AG04449 (cell line): ENCODE measurements around the gene ACAD9.
"Not testable (repeated sequence)": the region's sequence is repeated elsewhere in the genome, so short reads cannot be mapped to it uniquely, and the experiment has no call there.

Experiments
- CTCF ChIA-PET: fragments of 350-600 bp; formaldehyde crosslinking; extraction: SDS; loops from one replicate; lab custom pipeline; 2021; ENCODE audit warnings: antibody characterized with exemption; lab: Yijun Ruan, JAX
- POLR2A ChIA-PET: fragments of 400-600, 350-600 bp; formaldehyde crosslinking; extraction: SDS; loops from one replicate; lab custom pipeline; 2020; ENCODE audit warnings: antibody characterized with exemption, inconsistent platforms; lab: Yijun Ruan, JAX
- DNase-seq: peaks from one replicate; pipeline ENCODE4 v3.0.0-alpha.2; 2010; ENCODE audit warnings: low read depth, low spot score
- H3K4me3 ChIP-seq: 2 replicates; pipeline ENCODE4 v1.5.1; 2011; ENCODE audit warnings: low read depth, mild to moderate bottlenecking, control low read depth, low read length
- TF ChIP-seq, protein P1 (sequence below): IDR thresholded peaks from one replicate; pipeline ENCODE4 v1.5.1; 2011; ENCODE audit warnings: mild to moderate bottlenecking, moderate library complexity, low read length, control low read depth, inconsistent platforms; ENCODE audit not compliant: insufficient read depth; ENCODE audit errors: missing control alignments

The ACAD9 gene

DNA sequence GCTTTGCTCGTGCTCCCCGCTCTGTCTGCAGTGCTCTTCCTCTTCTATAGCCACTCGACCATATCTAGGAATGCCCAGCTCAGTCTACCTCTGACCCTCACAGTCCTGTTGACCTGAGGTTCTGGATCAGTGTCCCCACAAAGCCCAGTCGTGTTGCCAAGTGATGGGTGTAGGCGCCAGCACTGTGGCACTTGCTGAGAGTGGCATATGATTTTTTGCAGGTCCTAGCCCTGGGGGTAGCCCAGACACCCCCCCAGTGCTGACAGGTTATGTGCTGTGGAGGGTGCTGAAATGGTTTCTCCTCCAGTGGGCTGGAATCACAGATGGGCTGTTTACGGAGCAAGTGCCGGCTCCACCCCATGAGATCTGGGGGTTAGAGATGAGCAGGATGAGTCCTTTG lies 32.5 kb downstream of the ACAD9 start:
- H3K4me3 ChIP-seq, result no peak overlapping the region
- ChIA-PET CTCF (no interaction called here), POLR2A (no interaction called here)
- TF ChIP-seq, protein P1, sequence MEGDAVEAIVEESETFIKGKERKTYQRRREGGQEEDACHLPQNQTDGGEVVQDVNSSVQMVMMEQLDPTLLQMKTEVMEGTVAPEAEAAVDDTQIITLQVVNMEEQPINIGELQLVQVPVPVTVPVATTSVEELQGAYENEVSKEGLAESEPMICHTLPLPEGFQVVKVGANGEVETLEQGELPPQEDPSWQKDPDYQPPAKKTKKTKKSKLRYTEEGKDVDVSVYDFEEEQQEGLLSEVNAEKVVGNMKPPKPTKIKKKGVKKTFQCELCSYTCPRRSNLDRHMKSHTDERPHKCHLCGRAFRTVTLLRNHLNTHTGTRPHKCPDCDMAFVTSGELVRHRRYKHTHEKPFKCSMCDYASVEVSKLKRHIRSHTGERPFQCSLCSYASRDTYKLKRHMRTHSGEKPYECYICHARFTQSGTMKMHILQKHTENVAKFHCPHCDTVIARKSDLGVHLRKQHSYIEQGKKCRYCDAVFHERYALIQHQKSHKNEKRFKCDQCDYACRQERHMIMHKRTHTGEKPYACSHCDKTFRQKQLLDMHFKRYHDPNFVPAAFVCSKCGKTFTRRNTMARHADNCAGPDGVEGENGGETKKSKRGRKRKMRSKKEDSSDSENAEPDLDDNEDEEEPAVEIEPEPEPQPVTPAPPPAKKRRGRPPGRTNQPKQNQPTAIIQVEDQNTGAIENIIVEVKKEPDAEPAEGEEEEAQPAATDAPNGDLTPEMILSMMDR, result no peak
- no peak for DNase-seq

DNA sequence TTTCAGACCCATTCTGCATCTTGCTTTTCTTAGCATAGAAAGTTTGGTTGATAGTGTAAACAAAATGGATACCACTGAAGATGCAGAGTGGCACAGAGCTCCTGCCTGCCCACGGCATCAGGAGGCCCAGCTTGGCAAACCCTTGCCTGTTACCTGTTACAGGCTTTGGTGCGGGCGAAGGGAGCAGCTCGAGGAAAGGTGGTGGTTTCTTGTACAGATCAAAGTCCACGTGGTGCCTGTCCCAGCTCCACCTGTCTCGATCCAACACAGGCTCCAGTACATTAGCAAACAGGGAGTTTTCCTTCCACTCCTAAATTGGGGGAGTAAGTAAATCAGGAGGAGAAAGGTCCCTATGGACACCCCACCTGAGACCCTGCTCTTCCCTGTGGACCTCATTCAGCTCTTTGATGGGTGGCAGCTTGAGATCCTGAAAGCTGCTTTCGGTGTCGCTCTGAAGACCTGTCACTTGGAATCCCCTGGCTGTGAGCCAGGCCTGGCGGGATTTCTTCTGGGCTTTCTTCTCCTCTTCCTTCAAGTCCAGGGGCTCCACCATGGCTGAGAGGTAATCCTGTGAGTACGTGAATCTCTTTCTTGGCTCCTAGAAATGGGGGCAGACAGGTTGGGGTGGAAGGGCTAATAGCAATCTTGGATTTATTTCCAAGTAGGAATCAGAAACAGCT lies 35.7 kb downstream of the ACAD9 start:
- ChIA-PET CTCF (interaction anchor here (0.9 to 1.3 kb wide), 3 partner anchors 36 to 55 kb away, joined by 3 to 4 read pairs (median 4); no protein-coding TSS in a partner anchor), POLR2A (no interaction called here)
- no peak for DNase-seq
- TF ChIP-seq, protein P1, result no peak
- H3K4me3 ChIP-seq, result no peak overlapping the region

DNA sequence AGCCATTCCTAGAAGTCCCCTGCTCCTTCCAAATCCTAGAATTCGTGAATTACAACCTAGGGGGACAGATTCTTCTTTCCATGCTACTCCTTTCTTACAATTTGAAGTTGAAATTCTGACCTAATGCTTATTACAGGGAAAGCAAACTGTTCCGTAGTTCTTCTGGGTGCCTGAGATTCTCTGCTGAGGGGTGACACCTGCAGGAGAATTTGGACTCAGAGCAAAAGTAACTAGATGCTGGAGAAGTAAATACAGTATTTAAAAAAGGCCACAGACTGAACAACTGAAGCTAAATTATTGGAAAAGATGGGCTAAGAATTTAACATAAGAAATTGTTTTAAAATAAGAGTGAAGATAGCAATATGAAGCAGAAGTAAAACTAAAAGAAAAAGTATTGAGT lies 37.9 kb downstream of the ACAD9 start:
- ChIA-PET CTCF (no interaction called here), POLR2A (no interaction called here)
- TF ChIP-seq, protein P1, result no peak
- no peak for DNase-seq
- no peak overlapping the region for H3K4me3 ChIP-seq

DNA sequence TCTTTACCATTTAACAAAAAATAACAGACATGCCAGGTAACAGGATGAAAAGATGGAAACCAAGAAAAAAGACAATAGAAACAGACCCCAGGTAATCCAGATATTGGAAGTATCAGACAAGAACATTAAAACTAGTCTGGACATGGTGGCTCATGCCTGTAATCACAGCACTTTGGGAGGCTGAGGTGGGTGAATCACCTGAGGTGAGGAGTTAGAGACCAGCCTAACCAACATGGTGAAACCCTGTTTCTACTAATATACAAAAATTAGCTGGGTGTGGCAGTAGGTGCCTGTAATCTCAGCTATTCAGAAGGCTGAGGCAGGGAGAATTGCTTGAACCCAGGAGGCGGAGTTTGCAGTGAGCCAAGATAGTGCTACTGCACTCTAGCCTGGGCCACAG lies 40.6 kb downstream of the ACAD9 start:
- ChIA-PET POLR2A (no interaction called here), CTCF (interaction anchor here (3.5 kb wide), 1 partner anchor 51 kb away, joined by 11 read pairs; no protein-coding TSS in a partner anchor)
- H3K4me3 ChIP-seq, result no peak overlapping the region
- no peak for DNase-seq
- TF ChIP-seq, protein P1, result no peak

DNA sequence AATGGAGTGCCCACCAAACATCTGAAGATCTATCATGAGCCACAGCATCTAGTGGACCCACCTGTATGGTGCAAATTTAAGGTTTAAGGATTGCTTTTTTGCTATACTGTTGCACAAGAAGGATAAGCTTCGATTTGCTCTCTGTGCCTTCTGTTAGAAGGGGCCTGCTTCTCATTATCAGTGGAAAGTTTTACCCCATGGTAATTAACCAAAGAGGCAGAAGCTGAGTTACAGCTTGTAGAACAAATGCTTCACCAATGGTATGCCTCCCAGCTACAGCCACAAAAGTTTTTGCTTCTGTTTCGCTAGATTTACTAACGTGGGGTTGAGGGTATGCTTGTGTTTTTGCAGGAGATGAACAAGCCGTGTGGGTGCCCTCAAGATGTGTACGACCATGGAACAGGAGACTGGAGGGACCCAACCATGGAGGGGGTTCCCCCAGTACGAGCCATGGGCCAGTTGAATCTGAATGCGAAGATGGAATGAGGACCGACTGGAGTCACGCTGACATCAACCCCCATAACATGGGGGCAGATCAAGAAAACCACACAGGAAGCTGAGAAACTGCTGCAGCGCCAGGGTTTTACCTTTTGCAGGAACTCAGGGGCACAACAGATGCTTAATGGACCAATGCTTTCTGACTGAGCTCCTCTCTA lies 43.5 kb downstream of the ACAD9 start:
- H3K4me3 ChIP-seq, result no peak overlapping the region
- TF ChIP-seq, protein P1, result no peak
- ChIA-PET POLR2A (no interaction called here), CTCF (interaction anchor here (3.5 kb wide), 1 partner anchor 48 kb away, joined by 11 read pairs; no protein-coding TSS in a partner anchor)
- DNase-seq, result no peak

DNA sequence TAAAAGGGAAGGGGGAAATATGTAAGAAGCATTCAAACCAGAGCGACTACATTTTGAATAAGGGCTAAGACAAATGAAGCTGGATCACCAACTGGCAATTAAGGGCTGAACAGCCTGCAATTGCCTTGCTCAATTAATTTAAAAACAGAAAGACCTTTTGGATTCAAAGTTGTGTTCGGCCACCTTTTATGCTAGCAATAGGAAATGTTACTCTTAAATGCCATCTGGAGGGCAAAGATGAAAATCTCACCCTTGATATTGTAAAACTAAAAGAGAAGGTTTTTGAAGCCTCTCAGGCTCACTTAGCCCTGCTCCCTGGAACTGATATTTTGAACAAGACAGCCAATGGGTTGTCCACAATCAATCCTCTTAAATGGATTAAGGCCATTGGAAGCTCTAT lies 44.2 kb downstream of the ACAD9 start:
- ChIA-PET CTCF (interaction anchor here (0.8 kb wide), 1 partner anchor 47 kb away, joined by 4 read pairs; no protein-coding TSS in a partner anchor), POLR2A (no interaction called here)
- TF ChIP-seq, protein P1, result no peak
- H3K4me3 ChIP-seq, result no peak overlapping the region
- no peak for DNase-seq

DNA sequence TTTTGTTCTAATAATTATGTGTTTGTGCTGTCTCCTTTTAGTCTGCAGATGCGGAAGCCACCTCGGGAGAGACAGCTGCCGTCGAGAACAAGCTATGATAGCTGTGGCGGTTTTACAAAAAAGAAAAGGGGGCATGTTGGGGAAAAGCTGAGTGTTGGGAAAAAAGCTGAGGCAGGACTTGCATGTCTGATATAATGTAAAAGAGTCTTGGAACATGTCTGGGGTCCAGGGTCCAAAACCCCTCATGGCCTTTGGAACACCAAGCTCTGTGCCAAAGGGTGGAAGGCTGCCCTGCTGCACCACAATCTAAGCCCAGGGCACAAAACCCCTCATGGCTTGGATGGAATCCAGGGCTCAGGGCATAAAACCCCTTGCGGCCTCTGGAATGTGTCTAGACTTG lies 44.6 kb downstream of the ACAD9 start:
- POLR2A ChIA-PET, H3K4me3 ChIP-seq, DNase-seq: not testable (repeated sequence)
- CTCF ChIA-PET, result interaction anchor here (0.8 kb wide), 1 partner anchor 46 kb away, joined by 4 read pairs; no protein-coding TSS in a partner anchor
